HG02588 (cell line): ENCODE measurements around the gene ME3.
"Not testable (repeated sequence)": the region's sequence is repeated elsewhere in the genome, so short reads cannot be mapped to it uniquely, and the experiment has no call there.

Experiments used
- ATAC-seq: cut with Tn5 transposase; IDR thresholded peaks from one replicate; pipeline ENCODE4 v1.9.1; 2021; ENCODE audit warnings: mild to moderate bottlenecking, moderate library complexity; ENCODE audit not compliant: unreplicated experiment

The ME3 gene

GRCh38 chr11:86565801-86566312 lies 106.6 kb downstream of the ME3 start:
- no peak for ATAC-seq

GRCh38 chr11:86565388-86565787 lies 107.0 kb downstream of the ME3 start:
- no peak for ATAC-seq

- not testable (repeated sequence) for ATAC-seq
These were observed 109.6 kb downstream of the ME3 start for GRCh38 chr11:86562842-86563241.

GRCh38 chr11:86559311-86559945 lies 113.0 kb downstream of the ME3 start:
- no peak for ATAC-seq

- ATAC-seq = no peak
These were observed 113.6 kb downstream of the ME3 start for GRCh38 chr11:86558841-86559240.

GRCh38 chr11:86558207-86558606 lies 114.2 kb downstream of the ME3 start:
- ATAC-seq = no peak

GRCh38 chr11:86555866-86556265 lies 116.5 kb downstream of the ME3 start:
- ATAC-seq = no peak

- no peak for ATAC-seq
These were observed 117.0 kb downstream of the ME3 start for GRCh38 chr11:86555401-86555800.

- no peak for ATAC-seq
These were observed 119.2 kb downstream of the ME3 start for GRCh38 chr11:86553265-86553664.

GRCh38 chr11:86551288-86552092 lies 120.9 kb downstream of the ME3 start:
- peak; percentile 67 for ATAC-seq

- no peak for ATAC-seq
These were observed 121.7 kb downstream of the ME3 start for GRCh38 chr11:86550757-86551156.

GRCh38 chr11:86548271-86548917 lies 124.0 kb downstream of the ME3 start:
- ATAC-seq = no peak

GRCh38 chr11:86547727-86548126 lies 124.7 kb downstream of the ME3 start:
- no peak for ATAC-seq

- not testable (repeated sequence) for ATAC-seq
These were observed 131.1 kb downstream of the ME3 start for GRCh38 chr11:86541299-86541698.

- ATAC-seq = no peak
These were observed 134.2 kb downstream of the ME3 start for GRCh38 chr11:86538223-86538548.

- no peak for ATAC-seq
These were observed 134.7 kb downstream of the ME3 start for GRCh38 chr11:86537541-86538222.

- ATAC-seq = no peak
These were observed 136.6 kb downstream of the ME3 start for GRCh38 chr11:86535773-86536172.

GRCh38 chr11:86524620-86525352 lies 147.6 kb downstream of the ME3 start:
- ATAC-seq = no peak

- no peak for ATAC-seq
These were observed 148.4 kb downstream of the ME3 start for GRCh38 chr11:86523738-86524619.

GRCh38 chr11:86522512-86522911 lies 149.9 kb downstream of the ME3 start:
- ATAC-seq = not testable (repeated sequence)
